Stimulated activated memory B cell treated with anti-CD40 and anti-IgM and Interleukin-4, amounts not matched to agents 10 μg/mL and 1 μg/mL and 100 μg/mL, for 72 hours (primary cell): ENCODE measurements around the gene CCDC124.

Experiments
- ATAC-seq: fragments of 150-1000 bp; cut with Tn5 transposase; 2 replicates; pipeline ENCODE4 v1.10.0; 2021
- H3K27ac Mint-ChIP-seq: one replicate; pipeline ENCODE4 v1.8.0; 2022; ENCODE audit warnings: mild to moderate bottlenecking, mixed read lengths
- H3K27me3 Mint-ChIP-seq: one replicate; pipeline ENCODE4 v1.8.0; 2022; ENCODE audit warnings: mixed read lengths
- H3K36me3 Mint-ChIP-seq: one replicate; pipeline ENCODE4 v1.8.0; 2022; ENCODE audit warnings: mixed read lengths
- H3K4me1 Mint-ChIP-seq: one replicate; pipeline ENCODE4 v1.8.0; 2022; ENCODE audit warnings: mixed read lengths
- H3K4me3 Mint-ChIP-seq: one replicate; pipeline ENCODE4 v1.8.0; 2022; ENCODE audit warnings: mild to moderate bottlenecking, moderate library complexity, mixed read lengths
- H3K9me3 Mint-ChIP-seq: one replicate; pipeline ENCODE4 v1.8.0; 2022; ENCODE audit warnings: mixed read lengths

Gene CCDC124

DNA sequence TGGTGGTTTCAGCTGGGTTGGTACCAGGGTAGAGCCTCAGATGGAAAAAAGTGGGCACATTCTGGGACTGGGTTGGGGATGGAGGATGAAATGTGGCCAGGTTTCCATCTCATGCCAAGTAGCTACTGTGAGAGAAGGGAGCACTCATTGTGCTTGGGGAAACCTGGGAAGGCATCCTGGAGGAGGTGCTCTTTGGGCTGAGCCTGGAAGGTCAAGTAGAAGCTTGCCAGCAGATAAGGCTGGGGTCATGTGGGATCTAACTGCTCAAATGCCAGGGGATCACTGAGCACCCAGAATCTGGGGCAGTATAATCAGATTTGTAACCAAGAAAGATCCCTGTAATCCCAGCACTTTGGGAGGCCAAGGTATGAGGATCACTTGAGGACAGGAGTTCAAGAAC lies 25.1 kb downstream of the CCDC124 start:
- Mint-ChIP-seq H3K36me3 (no peaks in the 10 kb centered on the region), H3K27me3 (peaks cover 59% of the 10 kb centered on the region), H3K4me3 (no peak overlapping the region), H3K27ac (no peak overlapping the region), H3K9me3 (no peaks in the 10 kb centered on the region), H3K4me1 (peaks cover 10% of the 10 kb centered on the region)
- no peak for ATAC-seq

DNA sequence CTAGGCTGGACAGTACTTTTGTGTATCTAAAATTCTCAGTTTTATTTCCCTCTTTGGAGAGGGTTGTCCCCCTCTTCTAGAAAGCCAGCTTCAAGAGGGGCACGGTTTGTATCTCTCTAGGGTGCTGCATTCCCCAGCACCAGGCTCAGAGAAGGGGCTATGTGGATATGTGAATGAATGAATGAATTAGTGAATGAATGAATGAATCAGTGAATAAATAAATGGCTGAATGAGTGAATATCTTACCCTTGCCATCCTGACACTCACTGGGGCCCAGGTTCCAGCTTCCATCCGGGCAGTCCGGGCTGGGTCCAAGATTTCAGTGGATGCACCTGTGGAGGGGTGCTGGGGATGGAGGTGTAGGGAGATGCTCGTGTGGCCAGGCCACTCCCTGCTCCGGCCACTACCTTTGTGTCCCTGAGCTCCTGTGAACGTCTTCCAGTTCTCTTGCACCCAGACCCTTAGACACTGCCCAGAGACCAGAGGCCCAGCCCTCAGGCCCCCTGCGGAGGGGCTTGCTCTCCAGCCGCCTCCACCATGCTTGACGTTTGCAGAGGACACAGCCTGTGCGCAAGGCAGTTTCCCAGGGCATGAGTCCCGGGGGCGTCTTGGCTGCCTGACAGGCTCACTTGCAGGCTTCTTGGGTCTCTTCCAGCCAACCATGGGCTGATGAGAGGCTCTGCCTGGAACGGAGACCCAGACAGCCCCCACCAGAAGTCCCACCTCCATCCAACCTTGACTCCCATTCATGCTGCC lies 31.3 kb downstream of the CCDC124 start:
- H3K9me3 Mint-ChIP-seq: no peaks in the 10 kb centered on the region
- H3K4me1 Mint-ChIP-seq: peaks cover 27% of the 10 kb centered on the region
- peaks cover 67% of the 10 kb centered on the region for H3K27me3 Mint-ChIP-seq
- H3K36me3 Mint-ChIP-seq: peaks cover 5% of the 10 kb centered on the region
- H3K4me3 Mint-ChIP-seq: no peak overlapping the region
- no peak for ATAC-seq
- no peak overlapping the region for H3K27ac Mint-ChIP-seq

DNA sequence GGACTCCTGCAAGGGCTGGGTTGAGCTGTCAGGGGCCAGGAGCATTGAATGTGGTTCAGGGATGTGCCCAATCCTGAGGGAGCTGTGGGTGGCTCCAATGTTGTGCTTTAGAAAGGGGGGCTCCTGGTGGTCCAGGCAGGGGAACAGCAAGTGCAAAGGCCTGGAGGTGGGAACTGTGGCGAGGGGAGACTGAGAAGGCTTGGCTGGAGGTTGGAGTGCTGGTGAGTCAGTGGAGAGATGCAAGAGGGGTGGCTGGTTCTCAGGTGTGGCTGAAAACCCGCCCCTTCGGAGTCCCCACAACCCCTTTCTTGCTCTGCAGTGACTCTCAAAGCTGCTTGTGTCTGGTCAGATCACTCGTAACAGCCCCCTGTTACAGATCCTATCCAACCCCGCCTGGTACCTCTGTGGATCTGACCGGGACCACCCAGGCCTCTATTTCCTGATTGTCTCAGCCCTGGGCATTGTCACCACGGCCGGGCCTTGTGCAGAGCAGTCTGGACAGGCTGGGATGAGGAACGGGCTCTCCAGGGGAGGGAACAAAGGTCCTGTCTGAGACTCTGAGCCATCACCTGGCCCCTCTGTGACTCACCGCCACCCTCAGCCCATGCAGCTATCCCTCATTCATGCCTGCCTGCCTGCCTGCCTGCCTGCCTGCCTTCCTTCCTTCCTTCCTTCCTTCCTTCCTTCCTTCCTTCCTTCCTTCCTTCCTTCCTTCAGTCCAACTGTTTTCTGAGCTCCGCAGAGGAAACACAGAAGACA lies 32.7 kb downstream of the CCDC124 start:
- no peaks in the 10 kb centered on the region for H3K9me3 Mint-ChIP-seq
- H3K4me1 Mint-ChIP-seq: peaks cover 27% of the 10 kb centered on the region
- no peak for ATAC-seq
- H3K4me3 Mint-ChIP-seq: no peak overlapping the region
- H3K27me3 Mint-ChIP-seq: peaks cover 77% of the 10 kb centered on the region
- H3K27ac Mint-ChIP-seq: no peak overlapping the region
- peaks cover 5% of the 10 kb centered on the region for H3K36me3 Mint-ChIP-seq

DNA sequence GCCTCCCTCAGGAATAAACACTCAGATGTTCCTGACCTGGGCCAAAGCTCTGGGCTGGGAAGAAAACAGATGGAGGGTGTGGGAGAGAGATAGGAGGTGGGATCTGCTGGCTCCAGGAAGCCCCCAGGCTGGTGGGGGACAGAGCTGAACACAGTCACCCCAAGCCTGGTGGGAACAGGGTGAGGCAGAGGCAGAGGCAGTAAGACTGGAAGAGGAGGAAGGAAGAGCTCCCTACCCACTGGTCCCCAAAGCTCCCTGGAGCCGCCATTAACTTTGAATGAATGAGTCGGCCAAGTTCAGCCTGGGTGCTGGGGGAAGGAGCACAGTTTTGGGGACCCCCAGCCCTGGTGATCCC lies 33.3 kb downstream of the CCDC124 start:
- no peak for ATAC-seq

DNA sequence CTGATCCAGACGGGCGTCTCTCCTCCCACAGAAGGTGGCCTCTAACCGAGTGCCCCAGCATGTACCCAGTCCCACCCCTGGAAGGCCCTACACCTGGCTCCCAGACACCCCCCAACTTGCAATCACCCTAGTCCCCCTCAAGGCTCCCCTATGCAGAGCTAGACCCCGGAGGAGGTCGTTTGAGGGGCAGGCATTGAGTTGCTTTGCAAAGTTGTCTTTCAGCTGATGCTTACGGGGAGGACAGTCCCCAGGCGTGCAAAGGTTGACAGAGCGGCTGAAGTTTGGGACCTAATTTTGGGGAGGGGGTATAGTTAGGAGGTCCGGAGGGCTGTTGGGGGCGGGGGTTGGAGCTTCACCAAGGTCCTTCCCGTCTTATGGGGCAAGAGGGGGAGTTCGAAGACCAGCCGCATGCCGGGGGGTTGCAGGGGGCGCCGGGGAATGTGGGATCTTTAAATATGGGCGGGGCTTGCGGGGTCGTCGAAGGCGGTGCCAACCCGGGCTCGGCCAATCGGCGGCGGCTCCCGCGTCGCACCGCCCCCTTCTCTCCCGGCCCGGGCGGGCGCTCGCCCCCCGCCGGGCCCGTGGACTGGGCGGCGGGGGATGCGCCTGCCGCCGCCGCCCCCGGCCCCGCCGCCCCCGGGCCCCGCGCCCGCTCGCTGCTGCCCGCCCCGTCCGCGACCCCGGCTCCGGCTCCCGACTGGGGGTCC lies 33.9 kb downstream of the CCDC124 start, which contains the start of gene KCNN1:
Gene KCNN1 (plus strand): TSS at position 558 of the 707 bp plus-strand sequence. CDS start 6,782 bp downstream, outside the sequence.
- no peaks in the 10 kb centered on the region for H3K9me3 Mint-ChIP-seq
- H3K27ac Mint-ChIP-seq: no peak within 1 kb of the TSS
- H3K27me3 Mint-ChIP-seq: peaks cover 75% of the 10 kb centered on the region
- peak within 1 kb of the TSS; percentile 49 for H3K4me3 Mint-ChIP-seq
- peaks cover 27% of the 10 kb centered on the region for H3K4me1 Mint-ChIP-seq
- peaks cover 5% of the 10 kb centered on the region for H3K36me3 Mint-ChIP-seq
- ATAC-seq: peak; percentile 6

More for the DNA sequence above, 33.3 kb downstream of the CCDC124 start:
- peaks cover 27% of the 10 kb centered on the region for H3K4me1 Mint-ChIP-seq
- peaks cover 5% of the 10 kb centered on the region for H3K36me3 Mint-ChIP-seq
- H3K9me3 Mint-ChIP-seq: no peaks in the 10 kb centered on the region
- H3K4me3 Mint-ChIP-seq: no peak overlapping the region
- peaks cover 77% of the 10 kb centered on the region for H3K27me3 Mint-ChIP-seq
- no peak overlapping the region for H3K27ac Mint-ChIP-seq

DNA sequence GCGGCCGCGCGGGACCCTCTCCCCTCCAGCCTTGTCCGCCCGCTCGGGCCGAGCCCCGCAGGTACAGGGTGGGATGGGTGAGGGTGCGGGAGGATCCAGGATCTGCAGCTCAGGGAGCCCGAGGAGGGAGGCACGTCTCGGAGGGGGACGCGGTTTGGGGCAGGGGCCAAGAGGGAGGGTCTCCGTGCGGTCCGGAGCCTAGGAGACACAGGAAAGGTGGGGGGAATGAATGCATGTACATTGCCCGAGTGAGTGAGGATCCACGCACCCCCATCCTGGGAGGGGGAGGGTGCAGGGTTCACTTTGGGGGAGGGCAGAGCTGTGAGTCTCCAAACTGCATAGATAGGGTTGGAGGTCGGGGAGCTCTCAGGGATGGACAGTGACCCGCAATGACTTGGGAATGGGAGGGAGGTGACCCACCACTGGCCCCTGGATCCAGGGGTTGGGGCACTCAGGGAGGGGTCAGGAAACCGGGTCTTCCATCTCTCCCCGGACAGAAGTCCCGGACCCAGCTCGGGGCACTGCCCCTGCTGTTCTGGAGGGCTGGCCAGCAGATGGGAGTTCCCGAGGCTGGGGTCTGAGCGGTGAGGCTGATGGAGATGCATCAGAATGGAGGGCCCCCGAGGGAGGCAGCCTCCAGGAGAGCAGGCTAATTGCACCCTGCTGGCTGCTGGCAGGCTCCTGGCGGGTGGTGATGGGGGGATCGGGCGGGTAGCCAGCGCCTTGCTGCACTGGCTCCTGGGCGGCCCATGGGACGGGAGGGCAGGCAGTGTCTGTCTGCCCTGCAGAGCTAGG lies 34.6 kb downstream of the CCDC124 start:
- Mint-ChIP-seq H3K4me3 (no peak overlapping the region), H3K27me3 (peaks cover 67% of the 10 kb centered on the region), H3K9me3 (no peaks in the 10 kb centered on the region), H3K4me1 (peaks cover 27% of the 10 kb centered on the region), H3K27ac (no peak overlapping the region), H3K36me3 (peaks cover 5% of the 10 kb centered on the region)
- ATAC-seq: peak; percentile 17

DNA sequence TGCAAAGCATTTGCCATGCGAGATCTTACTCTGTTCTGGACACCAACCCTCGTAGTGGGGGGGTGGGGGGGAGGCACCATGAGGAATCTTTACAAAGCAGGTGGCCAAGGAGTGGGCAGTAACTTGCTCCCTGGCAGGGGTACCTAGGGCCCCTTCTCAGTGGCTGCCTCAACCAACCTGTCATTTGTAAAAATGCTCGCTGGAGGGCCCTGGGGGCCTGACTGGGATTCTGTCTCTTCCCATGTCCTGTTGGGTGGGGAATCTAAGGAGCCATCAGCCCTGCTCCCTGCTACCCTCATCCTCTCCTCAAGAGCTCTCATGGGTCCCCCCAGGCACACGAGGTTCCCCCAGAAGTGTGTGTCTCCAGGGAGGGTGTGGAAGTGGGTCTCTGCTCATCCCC lies 35.5 kb downstream of the CCDC124 start:
- H3K4me3 Mint-ChIP-seq: no peak overlapping the region
- peaks cover 33% of the 10 kb centered on the region for H3K4me1 Mint-ChIP-seq
- peaks cover 4% of the 10 kb centered on the region for H3K36me3 Mint-ChIP-seq
- no peak for ATAC-seq
- no peaks in the 10 kb centered on the region for H3K9me3 Mint-ChIP-seq
- no peak overlapping the region for H3K27ac Mint-ChIP-seq
- peaks cover 59% of the 10 kb centered on the region for H3K27me3 Mint-ChIP-seq

DNA sequence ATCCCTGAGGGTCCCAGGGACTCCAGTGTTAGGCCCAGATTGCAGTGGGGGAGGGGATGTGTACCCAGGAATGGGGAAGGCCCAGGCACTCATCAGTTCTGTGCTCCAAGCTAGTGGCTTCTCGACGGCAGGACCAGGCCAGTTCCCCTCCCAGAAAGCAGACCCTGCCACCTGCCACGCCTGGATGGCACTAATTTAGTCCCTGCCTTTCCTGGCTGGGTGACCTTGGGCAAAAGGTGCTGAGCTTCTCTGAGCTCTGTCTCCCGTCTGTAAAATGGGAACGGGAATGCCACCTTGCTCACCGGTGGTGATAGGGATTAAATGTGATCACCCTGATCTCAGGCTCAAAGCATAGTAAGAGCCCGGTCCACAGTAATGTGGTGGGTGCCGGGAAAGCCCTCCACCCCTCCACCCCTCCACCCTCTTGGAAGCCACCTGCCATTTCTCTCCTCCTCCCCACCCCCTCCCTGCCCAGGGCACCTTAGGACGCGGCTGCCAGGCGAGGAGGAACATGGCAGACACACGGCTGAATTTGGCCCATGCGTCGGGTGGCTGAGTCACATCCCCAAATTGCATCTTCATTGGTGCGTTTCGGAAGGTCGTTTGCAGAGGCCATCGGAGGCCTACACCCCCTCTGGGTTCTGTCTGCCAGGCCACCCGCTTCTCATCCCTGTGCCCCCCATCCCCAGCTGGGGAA lies 36.4 kb downstream of the CCDC124 start:
- Mint-ChIP-seq H3K4me1 (peaks cover 33% of the 10 kb centered on the region), H3K9me3 (no peaks in the 10 kb centered on the region), H3K4me3 (no peak overlapping the region), H3K27me3 (peaks cover 50% of the 10 kb centered on the region), H3K27ac (no peak overlapping the region), H3K36me3 (no peaks in the 10 kb centered on the region)
- no peak for ATAC-seq

DNA sequence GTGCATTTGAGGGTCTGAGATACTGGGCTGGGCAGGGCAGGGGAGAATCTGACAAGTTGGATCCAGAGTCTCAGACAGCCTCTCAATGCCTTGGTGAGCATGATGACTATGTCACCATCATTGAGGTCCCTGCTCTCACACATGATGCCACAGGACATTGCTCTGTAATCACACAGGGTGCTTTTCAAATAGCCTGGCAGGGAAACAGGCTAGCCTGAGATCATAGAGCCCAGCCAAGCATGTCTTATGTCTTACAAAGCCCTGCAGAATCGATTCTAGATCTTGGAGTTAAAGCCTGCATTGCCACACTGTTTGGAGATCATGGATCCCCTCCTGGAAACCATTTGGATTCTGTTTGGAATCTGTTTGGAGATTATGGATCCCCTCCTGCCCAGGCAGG lies 39.4 kb downstream of the CCDC124 start:
- no peaks in the 10 kb centered on the region for H3K36me3 Mint-ChIP-seq
- no peak for ATAC-seq
- no peak overlapping the region for H3K27ac Mint-ChIP-seq

DNA sequence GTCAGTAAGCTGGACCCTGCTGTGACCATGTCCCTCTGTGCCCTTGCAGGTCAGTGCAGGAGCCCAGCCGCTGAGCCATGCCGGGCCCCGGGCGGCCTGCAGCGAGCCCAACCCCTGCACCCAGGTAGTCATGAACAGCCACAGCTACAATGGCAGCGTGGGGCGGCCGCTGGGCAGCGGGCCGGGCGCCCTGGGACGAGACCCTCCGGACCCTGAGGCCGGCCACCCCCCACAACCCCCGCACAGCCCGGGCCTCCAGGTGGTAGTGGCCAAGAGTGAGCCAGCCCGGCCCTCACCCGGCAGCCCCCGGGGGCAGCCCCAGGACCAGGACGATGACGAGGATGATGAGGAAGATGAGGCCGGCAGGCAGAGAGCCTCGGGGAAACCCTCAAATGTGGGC lies 40.9 kb downstream of the CCDC124 start:
- no peak overlapping the region for H3K4me3 Mint-ChIP-seq
- no peaks in the 10 kb centered on the region for H3K36me3 Mint-ChIP-seq
- peaks cover 11% of the 10 kb centered on the region for H3K27me3 Mint-ChIP-seq
- H3K4me1 Mint-ChIP-seq: peaks cover 6% of the 10 kb centered on the region
- peak; percentile 67 for ATAC-seq
- no peak overlapping the region for H3K27ac Mint-ChIP-seq
- H3K9me3 Mint-ChIP-seq: no peaks in the 10 kb centered on the region

More for the DNA sequence above, 39.4 kb downstream of the CCDC124 start:
- no peak overlapping the region for H3K4me3 Mint-ChIP-seq
- H3K27me3 Mint-ChIP-seq: peaks cover 20% of the 10 kb centered on the region
- H3K9me3 Mint-ChIP-seq: no peaks in the 10 kb centered on the region
- peaks cover 11% of the 10 kb centered on the region for H3K4me1 Mint-ChIP-seq

DNA sequence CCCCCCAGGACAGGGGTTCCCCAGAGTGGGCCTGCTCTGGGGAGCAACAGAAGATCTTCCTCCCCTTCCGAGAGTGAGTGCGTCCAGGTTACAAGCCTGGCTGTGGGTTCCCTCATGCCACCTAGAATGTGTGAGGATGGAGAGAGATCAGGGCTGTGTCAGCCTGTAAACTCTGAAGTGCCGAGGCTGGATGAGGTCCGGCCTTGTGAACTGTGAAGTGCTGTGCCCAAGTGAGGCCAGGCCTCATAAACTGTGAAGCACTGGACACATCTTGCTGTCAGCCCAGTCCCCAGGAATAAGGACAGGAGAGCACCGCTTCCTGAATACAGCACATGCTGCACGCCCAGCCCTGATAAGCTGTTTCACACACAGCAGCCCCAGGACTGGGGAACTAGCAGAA lies 41.7 kb downstream of the CCDC124 start:
- Mint-ChIP-seq H3K36me3 (no peaks in the 10 kb centered on the region), H3K27me3 (peaks cover 6% of the 10 kb centered on the region), H3K4me3 (no peak overlapping the region), H3K9me3 (no peaks in the 10 kb centered on the region), H3K4me1 (peaks cover 10% of the 10 kb centered on the region), H3K27ac (no peak overlapping the region)
- no peak for ATAC-seq

DNA sequence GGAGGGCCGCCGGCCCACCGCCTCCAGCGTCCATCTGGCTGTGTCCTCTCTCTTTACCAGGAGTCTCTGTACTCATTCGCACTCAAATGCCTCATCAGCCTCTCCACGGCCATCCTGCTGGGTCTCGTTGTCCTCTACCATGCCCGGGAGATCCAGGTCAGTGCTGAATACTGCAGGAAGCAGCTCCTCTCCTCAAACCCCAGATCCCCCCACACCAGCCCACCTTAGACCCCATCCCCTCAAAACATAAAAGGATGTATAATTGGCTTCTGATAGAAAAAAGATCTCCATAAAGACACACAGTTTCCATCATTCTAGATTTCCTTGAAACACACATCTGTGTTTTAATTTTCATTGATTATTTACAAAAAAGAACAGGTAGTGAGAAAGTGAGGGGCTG lies 42.2 kb downstream of the CCDC124 start:
- peaks cover 15% of the 10 kb centered on the region for H3K4me1 Mint-ChIP-seq
- H3K36me3 Mint-ChIP-seq: no peaks in the 10 kb centered on the region
- no peak for ATAC-seq
- H3K27ac Mint-ChIP-seq: no peak overlapping the region
- peaks cover 1% of the 10 kb centered on the region for H3K27me3 Mint-ChIP-seq
- no peaks in the 10 kb centered on the region for H3K9me3 Mint-ChIP-seq
- H3K4me3 Mint-ChIP-seq: no peak overlapping the region

DNA sequence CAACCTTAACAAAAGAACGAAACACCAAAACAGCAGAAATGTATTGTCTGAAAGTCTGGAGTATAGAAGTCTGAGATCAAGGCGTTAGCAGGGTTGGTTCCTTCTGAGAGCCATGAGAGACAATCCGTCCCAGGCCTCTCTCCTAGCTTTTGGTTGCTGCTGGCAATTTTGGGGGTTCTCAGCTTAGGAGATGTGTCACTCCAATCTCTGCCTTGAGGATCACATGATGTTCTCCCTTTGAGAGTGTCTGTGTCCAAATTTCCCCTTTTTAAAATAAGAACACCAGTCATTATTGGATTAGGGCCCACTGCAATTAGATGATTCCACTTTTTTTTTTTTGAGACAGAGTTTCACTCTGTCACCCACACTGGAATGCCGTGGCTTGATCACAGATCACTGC lies 44.2 kb downstream of the CCDC124 start:
- Mint-ChIP-seq H3K27ac (no peak overlapping the region), H3K36me3 (no peaks in the 10 kb centered on the region), H3K4me1 (peaks cover 23% of the 10 kb centered on the region), H3K9me3 (no peaks in the 10 kb centered on the region), H3K27me3 (no peaks in the 10 kb centered on the region), H3K4me3 (no peak overlapping the region)
- no peak for ATAC-seq

DNA sequence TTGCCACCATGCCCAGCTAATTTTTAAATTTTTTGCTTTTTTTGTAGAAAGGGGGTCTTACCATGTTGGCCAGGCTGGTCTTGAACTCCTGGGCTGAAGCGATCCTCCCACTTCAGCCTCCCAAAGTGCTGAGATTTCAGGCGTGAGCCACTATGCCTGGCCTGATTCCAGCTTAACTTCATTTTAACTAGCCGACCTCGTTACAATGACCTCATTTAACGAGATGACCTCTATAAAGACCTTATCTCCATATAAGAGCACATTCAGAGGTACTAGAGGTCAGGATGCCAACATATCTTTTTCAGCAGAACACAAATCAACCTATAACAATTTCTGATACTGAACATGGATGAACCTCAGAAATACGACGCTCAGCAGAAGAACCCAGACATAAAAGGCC lies 44.7 kb downstream of the CCDC124 start:
- H3K36me3 Mint-ChIP-seq: no peaks in the 10 kb centered on the region
- H3K9me3 Mint-ChIP-seq: no peaks in the 10 kb centered on the region
- no peak overlapping the region for H3K27ac Mint-ChIP-seq
- H3K27me3 Mint-ChIP-seq: peaks cover 4% of the 10 kb centered on the region
- no peak overlapping the region for H3K4me3 Mint-ChIP-seq
- ATAC-seq: no peak
- peaks cover 23% of the 10 kb centered on the region for H3K4me1 Mint-ChIP-seq
